Natural killer cell (primary cell): ENCODE measurements around the gene ATP2B2. TPM values are rescaled to one million over a fixed set of nuclear protein-coding genes. Genes with fewer than 3 reads are reported as not detected.

Experiments used
- ATAC-seq, 3 donors: fragments of 150-1000 bp in 2 of 3; fragments of 200-7000 bp in 1 of 3; cut with Tn5 transposase; 1 replicate in 1 of 3; 2 replicates in 2 of 3; pipeline ENCODE4 v1.10.0; 2021; ENCODE audit warnings: mild to moderate bottlenecking in 2 of 3, moderate library complexity in 2 of 3
- DNase-seq, 2 donors: peaks; one replicate each; pipeline versions ENCODE4 v3.0.0 to v3.0.0-alpha.2; 2013 to 2021; ENCODE audit warnings: mixed read lengths in 1 of 2
- H3K27ac ChIP-seq: one replicate; pipeline ENCODE4 v1.5.1; 2013; ENCODE audit warnings: mild to moderate bottlenecking, low read length
- H3K27me3 ChIP-seq: one replicate; pipeline ENCODE4 v1.6.1; 2013; ENCODE audit warnings: low read length; ENCODE audit not compliant: control insufficient read depth, insufficient read depth
- H3K36me3 ChIP-seq: one replicate; pipeline ENCODE4 v1.6.1; 2013; ENCODE audit warnings: low read length; ENCODE audit not compliant: control insufficient read depth, insufficient read depth
- H3K4me1 ChIP-seq: one replicate; pipeline ENCODE4 v1.6.1; 2013; ENCODE audit warnings: low read length; ENCODE audit not compliant: control insufficient read depth, insufficient read depth
- H3K4me3 ChIP-seq: one replicate; pipeline ENCODE4 v1.5.1; 2013; ENCODE audit warnings: low read length
- H3K9me3 ChIP-seq: one replicate; pipeline ENCODE4 v1.6.1; 2013; ENCODE audit warnings: low read length; ENCODE audit not compliant: control insufficient read depth, insufficient read depth
- H3K27ac Mint-ChIP-seq, 2 donors: one replicate each; pipeline ENCODE4 v1.8.0; 2022; ENCODE audit warnings: mild to moderate bottlenecking in 2 of 2, mixed read lengths in 2 of 2, moderate library complexity in 1 of 2
- H3K27me3 Mint-ChIP-seq, 2 donors: one replicate each; pipeline ENCODE4 v1.8.0; 2022; ENCODE audit warnings: low read depth in 2 of 2, mixed read lengths in 2 of 2
- H3K36me3 Mint-ChIP-seq: one replicate; pipeline ENCODE4 v1.8.0; 2022; ENCODE audit warnings: mixed read lengths
- H3K4me1 Mint-ChIP-seq, 2 donors: one replicate each; pipeline ENCODE4 v1.8.0; 2022; ENCODE audit warnings: mixed read lengths in 2 of 2
- H3K4me3 Mint-ChIP-seq: one replicate; pipeline ENCODE4 v1.8.0; 2022; ENCODE audit warnings: mild to moderate bottlenecking, moderate library complexity, mixed read lengths
- H3K9me3 Mint-ChIP-seq, 2 donors: one replicate each; pipeline ENCODE4 v1.8.0; 2022; ENCODE audit warnings: mixed read lengths in 2 of 2
- WGBS: methylation state at CpG from one replicate; pipeline ENCODE4 v1.1.7; 2013; ENCODE audit warnings: missing lambda C conversion rate; ENCODE audit not compliant: insufficient coverage; 5-methylcytosine and 5-hydroxymethylcytosine counted together
- intact Hi-C: fragments of 100-400 bp; cut with micrococcal nuclease; formaldehyde crosslinking; loops from one replicate; pipeline ENCODE4 v1.14.2; 2022
- total RNA-seq, 4 donors: library from RNA; stranded (reverse); fragments of 120-200 nt in 1 of 4; gene quantifications; one replicate each; pipeline versions ENCODE4 v1.2.3 to v1.2.4, GENCODE V29; 2013 to 2022
- TF ChIP-seq, protein P1 (sequence below): fragments of 200-600 bp; IDR thresholded peaks from one replicate; pipeline ENCODE4 v1.8.0; 2022; ENCODE audit warnings: antibody characterized with exemption

ATP2B2 gene
- total RNA-seq, 3 donors from 2014 or later (not counting 1 experiment from before 2014, with no cell fraction given): not detected

DNA sequence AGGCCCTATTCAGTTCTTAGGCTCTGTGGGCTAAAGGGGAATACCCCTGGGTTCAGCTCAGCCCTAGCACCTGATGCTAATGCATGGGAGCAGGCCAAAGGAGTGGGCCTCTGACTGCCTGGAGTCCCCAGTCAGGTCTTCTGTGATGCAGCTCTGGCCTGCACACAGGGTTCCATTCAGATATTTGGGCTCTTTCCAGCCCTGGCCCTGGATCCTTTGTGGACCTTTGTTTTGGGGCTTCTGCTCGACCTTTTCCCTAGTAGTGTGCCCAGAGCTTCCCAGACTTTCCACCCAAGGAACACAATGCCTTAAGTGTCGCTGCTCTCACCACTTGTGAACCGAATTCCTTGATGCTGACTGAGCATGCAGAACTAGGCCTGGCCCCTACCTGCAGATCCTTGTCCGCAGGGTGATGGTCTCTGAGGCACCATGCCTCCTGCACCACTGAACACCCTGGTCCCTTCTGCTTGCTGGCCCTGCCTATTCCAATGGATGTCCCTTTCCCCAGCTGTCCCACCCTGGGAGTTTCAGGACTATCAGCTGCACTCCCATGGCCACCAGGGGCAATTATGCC is 189.5 kb downstream of the ATP2B2 start:
- Mint-ChIP-seq H3K4me3 (no peak overlapping the region), H3K27me3 (no peaks in the 10 kb centered on the region), H3K9me3 (no peaks in the 10 kb centered on the region), H3K4me1 (peaks cover 23 to 32% of the 10 kb centered on the region in 2 donors), H3K36me3 (no peaks in the 10 kb centered on the region), H3K27ac (no peak overlapping the region)
- intact Hi-C loops: no loop called here
- Histone ChIP-seq H3K9me3 (no peaks in the 10 kb centered on the region), H3K27ac (no peak overlapping the region), H3K27me3 (no peaks in the 10 kb centered on the region), H3K4me1 (peaks cover 12% of the 10 kb centered on the region), H3K36me3 (peaks cover 66% of the 10 kb centered on the region), H3K4me3 (no peak overlapping the region)
- DNase-seq: no peak
- TF ChIP-seq, protein P1, sequence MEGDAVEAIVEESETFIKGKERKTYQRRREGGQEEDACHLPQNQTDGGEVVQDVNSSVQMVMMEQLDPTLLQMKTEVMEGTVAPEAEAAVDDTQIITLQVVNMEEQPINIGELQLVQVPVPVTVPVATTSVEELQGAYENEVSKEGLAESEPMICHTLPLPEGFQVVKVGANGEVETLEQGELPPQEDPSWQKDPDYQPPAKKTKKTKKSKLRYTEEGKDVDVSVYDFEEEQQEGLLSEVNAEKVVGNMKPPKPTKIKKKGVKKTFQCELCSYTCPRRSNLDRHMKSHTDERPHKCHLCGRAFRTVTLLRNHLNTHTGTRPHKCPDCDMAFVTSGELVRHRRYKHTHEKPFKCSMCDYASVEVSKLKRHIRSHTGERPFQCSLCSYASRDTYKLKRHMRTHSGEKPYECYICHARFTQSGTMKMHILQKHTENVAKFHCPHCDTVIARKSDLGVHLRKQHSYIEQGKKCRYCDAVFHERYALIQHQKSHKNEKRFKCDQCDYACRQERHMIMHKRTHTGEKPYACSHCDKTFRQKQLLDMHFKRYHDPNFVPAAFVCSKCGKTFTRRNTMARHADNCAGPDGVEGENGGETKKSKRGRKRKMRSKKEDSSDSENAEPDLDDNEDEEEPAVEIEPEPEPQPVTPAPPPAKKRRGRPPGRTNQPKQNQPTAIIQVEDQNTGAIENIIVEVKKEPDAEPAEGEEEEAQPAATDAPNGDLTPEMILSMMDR: no peak
- ATAC-seq: no peak
- 94% methylated on average over 4 of the region's 4 CpGs for WGBS

DNA sequence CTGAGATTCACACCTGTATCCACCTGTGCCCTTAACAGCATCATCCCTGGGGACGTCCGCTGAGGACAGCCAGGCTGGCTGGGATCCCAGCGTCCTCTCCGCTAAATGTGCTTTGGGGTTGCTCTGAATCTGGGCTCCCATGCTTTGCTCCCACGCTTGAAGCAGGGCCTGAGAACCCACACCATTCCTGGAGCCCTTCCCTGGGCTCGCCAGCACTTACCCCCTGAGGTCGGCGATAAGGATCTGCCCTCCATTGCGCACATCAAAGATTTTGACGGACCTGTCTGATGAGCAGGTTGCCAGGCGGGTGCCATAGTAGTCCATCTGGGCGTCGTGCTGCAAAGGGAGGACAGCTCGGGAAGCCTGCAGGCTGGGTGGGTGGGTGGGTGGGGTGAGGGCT is 190.3 kb downstream of the ATP2B2 start:
- ATAC-seq: no peak
- H3K36me3 Mint-ChIP-seq: peaks cover 4% of the 10 kb centered on the region

DNA sequence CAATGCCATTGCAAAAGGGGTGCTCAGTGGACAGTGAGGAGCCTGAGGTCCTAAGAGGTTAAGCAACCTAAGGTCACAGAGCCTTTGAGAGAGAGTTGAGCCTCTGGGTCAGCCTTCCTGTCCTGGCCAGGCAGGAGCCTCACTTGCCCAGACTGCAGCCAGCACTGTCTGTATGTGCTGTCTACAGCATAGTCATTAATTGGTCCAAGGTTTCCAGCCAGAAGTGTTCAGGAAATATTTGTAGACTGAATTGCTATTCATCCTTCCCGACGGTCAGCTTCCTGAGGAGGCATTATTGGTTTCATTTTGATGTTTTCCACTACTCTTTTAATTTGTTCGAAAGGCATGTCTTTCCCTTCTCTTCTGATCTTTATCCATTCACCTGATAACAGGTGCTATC is 192.5 kb downstream of the ATP2B2 start:
- no peak overlapping the region for H3K4me3 ChIP-seq
- no peaks in the 10 kb centered on the region for H3K9me3 Mint-ChIP-seq
- no peaks in the 10 kb centered on the region for H3K4me1 ChIP-seq
- 90% methylated on average over 3 of the region's 3 CpGs for WGBS
- no peak for DNase-seq
- H3K4me3 Mint-ChIP-seq: no peak overlapping the region
- H3K4me1 Mint-ChIP-seq: peaks cover 0 to 7% of the 10 kb centered on the region in 2 donors
- H3K27ac ChIP-seq: no peak overlapping the region
- H3K27me3 Mint-ChIP-seq: no peaks in the 10 kb centered on the region
- no peaks in the 10 kb centered on the region for H3K27me3 ChIP-seq
- H3K36me3 ChIP-seq: peaks cover 82% of the 10 kb centered on the region
- H3K27ac Mint-ChIP-seq: peak overlapping the region; percentile 7 to 17
- peaks cover 6% of the 10 kb centered on the region for H3K36me3 Mint-ChIP-seq
- no peaks in the 10 kb centered on the region for H3K9me3 ChIP-seq
- no peak for ATAC-seq
- TF ChIP-seq, protein P1: no peak
- intact Hi-C loops: no loop called here

More for the DNA sequence above, 190.3 kb downstream of the ATP2B2 start:
- no peak for DNase-seq
- Mint-ChIP-seq H3K9me3 (no peaks in the 10 kb centered on the region), H3K27ac (no peak overlapping the region), H3K4me1 (peaks cover 19 to 27% of the 10 kb centered on the region in 2 donors), H3K27me3 (no peaks in the 10 kb centered on the region), H3K4me3 (no peak overlapping the region)
- intact Hi-C loops: no loop called here
- no peak overlapping the region for H3K27ac ChIP-seq
- 95% methylated on average over 12 of the region's 14 CpGs for WGBS
- no peaks in the 10 kb centered on the region for H3K27me3 ChIP-seq
- peaks cover 72% of the 10 kb centered on the region for H3K36me3 ChIP-seq
- peaks cover 7% of the 10 kb centered on the region for H3K4me1 ChIP-seq
- TF ChIP-seq, protein P1: no peak
- no peaks in the 10 kb centered on the region for H3K9me3 ChIP-seq
- no peak overlapping the region for H3K4me3 ChIP-seq

DNA sequence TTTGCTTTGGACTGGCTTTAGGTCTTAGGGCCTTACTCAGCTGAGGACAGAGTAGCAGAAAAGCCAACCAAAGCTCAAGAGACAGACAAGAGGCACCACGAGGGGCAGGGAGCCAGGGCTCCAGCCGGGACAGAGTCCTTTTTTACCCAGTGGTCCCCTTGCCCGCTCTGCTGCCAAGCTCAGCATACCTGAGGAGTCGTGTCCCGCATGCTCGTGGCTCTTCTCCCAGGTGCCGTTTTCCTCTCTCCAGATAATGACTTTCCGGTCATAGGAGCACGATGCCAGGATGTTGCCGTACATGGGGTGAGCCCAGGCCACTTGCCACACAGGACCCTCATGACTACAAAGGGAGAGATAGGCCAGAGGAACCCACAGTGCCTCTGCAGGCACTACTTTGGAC is 193.0 kb downstream of the ATP2B2 start:
- 94% methylated on average over 10 of the region's 10 CpGs for WGBS
- no peaks in the 10 kb centered on the region for H3K9me3 ChIP-seq
- no peak overlapping the region for H3K27ac ChIP-seq
- H3K4me3 ChIP-seq: no peak overlapping the region
- H3K27ac Mint-ChIP-seq: no peak overlapping the region
- no peaks in the 10 kb centered on the region for H3K9me3 Mint-ChIP-seq
- peaks cover 80% of the 10 kb centered on the region for H3K36me3 ChIP-seq
- no peaks in the 10 kb centered on the region for H3K27me3 Mint-ChIP-seq
- H3K4me1 ChIP-seq: no peaks in the 10 kb centered on the region
- DNase-seq: no peak
- intact Hi-C loops: no loop called here
- peaks cover 0 to 7% of the 10 kb centered on the region in 2 donors for H3K4me1 Mint-ChIP-seq
- no peak overlapping the region for H3K4me3 Mint-ChIP-seq
- H3K36me3 Mint-ChIP-seq: peaks cover 6% of the 10 kb centered on the region
- ATAC-seq: no peak
- TF ChIP-seq, protein P1: no peak
- no peaks in the 10 kb centered on the region for H3K27me3 ChIP-seq
